NCI-H226 (cell line): Measurements from ENCODE around the gene SMPD3.

Experiments
- DNase-seq: peaks from one replicate; pipeline ENCODE4 v3.0.0-alpha.2; 2015

The SMPD3 gene

DNA sequence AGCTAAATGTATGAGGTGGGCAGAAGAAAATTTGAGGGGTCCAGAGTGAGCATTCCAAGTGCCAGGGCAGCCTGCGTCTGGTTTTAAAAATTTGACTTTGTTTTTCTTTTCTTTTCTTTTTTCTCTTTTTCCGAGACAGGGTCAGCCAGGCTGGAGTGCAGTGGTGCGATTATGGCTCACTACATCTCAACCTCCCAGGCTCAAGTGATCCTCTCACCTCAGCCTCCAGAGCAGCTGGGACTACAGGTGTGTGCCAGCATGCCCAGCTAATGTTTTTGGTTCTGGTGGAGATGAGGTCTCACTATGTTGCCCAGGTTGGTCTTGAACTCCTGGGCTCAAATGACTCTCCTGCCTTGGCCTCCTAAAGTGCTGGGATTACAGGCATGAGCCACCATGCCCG is 15.6 kb downstream of the SMPD3 start:
- DNase-seq: no peak

DNA sequence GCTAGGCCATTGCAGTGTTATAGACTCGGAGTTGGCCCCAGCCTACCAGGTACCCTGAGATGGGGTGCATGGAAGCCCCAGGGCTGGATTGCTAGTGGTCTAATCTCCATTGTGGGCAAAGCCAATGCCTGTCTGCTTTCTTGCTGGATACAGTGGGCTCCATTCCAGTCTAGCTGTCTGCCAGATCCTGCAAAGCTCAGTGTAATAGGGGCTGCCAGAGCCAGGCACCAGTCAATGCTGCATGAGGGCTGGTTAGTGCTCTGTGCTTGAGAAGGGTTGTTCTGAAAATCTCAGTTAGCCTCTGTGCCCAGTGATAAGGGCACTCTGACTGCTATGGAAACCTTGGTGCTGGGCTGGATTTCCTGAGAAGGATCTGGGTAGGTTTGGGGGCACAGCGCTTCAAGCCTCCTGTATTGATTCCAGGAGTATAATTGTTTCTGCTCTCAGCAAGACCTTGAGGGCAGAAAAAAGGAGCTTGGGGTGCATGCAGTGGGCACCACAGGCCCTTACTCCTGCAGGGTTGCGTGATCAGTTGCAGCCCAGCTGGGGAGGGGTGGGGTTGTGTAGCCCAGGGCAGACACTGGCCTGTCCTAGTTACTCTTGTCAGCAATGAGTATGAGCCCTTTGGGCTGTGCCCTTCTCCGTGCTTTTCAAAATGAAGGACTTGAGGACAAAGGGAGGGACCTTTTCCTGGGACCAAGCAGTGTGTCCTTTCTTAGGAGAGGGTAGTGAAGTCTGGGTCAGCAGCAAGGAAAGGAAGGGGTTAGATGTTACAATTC is 19.0 kb downstream of the SMPD3 start:
- DNase-seq: no peak

DNA sequence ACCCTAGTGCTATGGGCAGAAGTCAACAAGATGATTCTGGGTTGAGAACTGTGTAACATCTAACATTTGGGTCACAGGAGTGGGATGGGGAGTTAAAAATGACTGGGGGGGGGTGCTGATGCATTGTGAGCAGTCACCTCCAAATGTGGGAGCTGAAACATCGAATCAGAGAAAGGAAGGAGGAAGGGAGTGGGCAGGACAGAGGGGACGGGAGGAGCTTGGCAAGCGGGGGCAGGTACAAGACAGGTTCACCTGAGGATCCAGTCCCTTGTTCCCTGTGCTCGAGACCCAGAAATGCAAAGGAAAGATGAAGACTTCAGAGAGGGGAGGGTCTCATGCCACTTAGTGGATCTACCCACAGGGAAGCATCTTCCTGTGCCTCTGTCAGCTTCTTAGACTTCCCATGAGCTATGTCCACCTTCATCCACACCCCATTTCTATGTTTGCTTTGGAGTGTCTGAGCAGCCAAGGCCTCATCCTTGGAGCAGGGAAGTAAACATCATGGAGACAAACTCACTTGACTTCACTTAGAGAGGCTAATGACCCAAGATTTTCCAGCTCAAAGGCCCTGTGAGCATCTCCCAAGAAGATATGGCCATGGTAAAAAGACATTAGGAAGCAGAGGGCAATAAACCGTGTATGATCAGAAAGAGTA is 20.5 kb downstream of the SMPD3 start:
- DNase-seq: no peak

DNA sequence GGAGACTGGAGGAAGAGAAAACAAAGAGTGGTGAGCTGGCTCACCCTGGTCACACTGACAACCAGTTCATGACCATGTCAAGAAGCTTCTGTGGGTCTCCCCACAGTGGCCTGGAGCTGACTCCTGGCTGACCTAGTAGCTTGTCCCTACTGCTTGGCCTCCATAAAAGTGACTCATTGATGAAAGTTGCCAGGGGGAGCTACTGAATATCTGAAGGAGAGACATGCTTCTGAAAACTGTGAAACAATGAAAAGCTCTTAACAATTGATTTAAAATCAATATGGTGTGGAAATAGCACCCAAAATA is 22.0 kb downstream of the SMPD3 start:
- no peak for DNase-seq

DNA sequence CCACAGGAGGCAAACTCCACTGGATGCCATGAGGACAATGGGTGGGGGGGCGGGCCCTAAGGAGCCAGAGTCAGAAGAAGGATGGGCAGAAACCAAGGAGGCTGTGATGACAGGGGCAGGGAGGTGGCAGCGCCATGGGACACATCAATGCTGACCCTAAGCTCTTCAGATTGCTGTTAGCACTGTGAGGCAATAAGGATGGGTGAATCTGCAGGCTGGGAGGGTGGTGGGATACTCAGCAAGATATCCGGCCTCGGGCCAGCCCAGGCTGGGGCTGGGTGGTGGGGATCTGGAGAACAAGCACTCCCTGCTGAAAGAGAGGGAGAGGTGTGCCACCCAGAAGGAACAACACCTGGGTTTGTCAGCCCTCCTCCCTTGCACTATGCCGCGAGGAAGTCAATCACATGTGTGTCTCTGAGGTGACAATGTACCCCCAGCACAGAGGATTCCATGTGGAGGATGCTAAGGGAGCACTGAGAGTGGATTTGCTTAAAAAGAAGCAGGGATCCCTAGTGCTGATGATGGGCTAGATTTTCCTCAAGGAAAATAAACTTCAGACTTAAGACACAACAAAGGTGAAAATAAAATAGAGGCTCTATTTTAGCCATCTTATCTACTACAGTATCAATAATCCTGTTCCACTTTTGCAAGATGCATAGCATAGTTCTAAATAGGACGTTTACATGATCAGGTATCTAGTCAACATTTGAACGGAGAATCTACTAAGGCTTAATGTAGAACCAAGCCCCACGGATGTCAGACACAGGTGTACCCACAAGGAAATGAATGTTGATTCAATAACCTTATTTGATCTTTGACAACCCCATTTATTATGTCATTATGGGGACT is 22.6 kb downstream of the SMPD3 start:
- no peak for DNase-seq

DNA sequence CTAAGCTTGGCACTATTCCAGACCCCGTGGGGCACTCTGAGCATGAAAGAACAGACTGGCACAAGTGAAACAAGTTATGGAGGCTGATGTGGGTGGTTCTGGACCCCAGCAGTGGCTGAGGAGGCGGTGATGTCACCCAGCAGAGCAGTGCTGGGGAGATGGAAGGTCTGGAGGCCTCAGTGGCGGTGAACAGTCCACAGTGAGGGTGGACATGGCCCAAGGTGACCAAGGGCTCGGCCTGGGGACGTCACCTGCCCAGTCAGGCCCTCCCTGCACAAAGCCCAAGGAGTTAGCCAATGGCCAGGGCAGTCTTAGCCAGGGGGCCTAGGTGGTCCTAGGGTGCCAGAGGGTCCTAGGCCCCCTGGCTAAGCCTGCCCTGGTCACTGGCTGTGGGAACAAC is 24.5 kb downstream of the SMPD3 start:
- no peak for DNase-seq

DNA sequence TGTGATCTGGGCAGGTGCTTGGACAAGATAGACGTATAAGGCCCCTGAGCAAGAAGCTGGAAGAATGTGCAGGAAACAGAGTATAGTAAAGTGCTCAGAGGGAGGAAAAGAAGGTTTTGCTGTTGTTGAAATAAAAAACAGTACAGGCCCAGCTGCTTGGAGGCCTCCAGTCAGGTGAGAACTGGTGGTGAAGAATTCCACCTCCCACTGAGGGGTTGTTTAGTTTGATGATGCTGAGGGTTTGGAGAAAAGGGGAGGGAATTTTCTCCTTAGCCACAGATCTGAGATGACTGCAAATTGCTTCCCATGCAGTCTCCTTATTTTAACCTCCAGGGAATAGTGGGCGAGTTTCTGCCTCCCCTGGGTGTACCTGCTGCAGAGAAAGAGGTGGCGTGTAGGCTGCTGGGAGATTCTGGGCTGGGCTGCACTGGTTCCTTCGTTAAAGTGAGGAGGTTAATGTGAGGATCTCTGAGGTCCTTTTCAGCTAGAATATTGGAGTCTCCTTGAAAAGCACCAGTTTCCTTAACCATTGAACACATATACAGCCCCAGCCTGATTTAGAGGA is 25.8 kb downstream of the SMPD3 start:
- no peak for DNase-seq

DNA sequence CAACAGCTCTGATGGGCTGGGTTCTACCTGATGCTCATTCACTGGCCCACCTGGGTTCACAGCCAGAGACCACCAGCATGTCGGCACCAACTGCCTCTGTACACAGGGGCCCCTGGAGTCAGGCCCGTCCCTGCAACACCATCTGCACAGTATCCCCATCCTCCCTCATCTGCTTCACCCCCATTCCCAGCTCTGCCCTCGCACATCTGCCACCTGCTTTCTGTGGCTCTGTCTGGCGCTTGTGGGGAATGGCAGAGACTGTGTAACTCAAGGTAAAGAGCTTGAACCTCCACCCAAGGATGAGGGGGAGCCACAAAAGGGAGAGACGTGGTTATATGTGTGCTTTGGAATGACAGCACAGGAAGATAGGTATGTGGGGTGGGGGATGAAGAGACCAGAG is 27.2 kb downstream of the SMPD3 start:
- DNase-seq: no peak

DNA sequence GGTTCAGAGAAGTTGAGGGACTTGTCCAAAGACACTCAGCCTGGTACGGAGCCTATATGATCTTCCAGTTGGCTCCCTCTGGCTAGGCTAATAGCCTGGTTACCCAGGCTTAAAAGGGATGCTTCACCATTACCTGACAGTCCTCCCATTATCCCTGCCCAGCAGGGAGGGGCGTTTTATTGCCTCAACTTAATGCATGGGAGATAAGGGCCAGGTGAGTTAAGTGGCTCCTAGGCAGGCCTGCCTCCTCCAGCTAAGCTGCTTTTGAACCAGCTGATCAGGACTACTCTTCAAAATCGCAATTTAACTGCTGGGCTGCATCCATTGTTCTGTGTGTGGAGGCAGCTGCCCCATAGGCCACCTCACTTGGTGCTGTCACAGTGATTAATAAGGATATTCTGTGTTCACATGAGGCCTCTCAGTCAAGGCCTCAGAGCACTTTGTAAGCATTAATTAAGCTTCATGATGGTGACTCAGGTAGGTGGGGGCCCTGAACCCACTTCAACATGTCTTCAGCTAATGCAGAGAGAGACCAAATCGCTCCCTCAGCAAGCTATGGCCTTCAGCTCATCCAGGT is 27.9 kb downstream of the SMPD3 start:
- DNase-seq: no peak

DNA sequence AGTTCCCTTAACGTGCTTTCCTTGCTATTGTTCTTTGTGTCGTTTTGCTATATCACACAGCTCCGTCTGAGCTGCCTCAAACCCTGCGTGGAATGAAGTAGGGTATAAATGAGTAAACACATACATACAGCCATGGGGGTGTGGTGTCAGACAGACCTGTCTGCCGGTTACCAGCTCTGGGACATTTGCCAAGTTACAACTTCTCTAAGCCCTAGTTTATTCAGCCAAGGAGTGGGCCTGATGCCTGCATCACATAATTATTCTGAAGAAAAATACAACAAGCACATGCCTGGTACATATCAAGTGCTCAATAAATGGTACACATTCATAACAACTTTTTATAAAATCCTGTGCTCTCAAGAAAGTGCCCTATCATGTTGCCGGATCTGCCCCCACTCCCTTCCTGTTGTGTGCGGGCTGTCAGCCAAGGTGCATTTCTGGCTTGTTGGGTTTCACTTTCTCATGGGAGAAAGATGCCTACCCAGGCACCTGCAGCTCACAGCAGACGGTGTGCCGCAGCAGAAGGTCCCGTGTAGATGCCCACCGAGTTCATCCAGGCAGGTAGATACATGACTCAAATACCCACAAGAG is 30.5 kb downstream of the SMPD3 start:
- peak; percentile 63 for DNase-seq

DNA sequence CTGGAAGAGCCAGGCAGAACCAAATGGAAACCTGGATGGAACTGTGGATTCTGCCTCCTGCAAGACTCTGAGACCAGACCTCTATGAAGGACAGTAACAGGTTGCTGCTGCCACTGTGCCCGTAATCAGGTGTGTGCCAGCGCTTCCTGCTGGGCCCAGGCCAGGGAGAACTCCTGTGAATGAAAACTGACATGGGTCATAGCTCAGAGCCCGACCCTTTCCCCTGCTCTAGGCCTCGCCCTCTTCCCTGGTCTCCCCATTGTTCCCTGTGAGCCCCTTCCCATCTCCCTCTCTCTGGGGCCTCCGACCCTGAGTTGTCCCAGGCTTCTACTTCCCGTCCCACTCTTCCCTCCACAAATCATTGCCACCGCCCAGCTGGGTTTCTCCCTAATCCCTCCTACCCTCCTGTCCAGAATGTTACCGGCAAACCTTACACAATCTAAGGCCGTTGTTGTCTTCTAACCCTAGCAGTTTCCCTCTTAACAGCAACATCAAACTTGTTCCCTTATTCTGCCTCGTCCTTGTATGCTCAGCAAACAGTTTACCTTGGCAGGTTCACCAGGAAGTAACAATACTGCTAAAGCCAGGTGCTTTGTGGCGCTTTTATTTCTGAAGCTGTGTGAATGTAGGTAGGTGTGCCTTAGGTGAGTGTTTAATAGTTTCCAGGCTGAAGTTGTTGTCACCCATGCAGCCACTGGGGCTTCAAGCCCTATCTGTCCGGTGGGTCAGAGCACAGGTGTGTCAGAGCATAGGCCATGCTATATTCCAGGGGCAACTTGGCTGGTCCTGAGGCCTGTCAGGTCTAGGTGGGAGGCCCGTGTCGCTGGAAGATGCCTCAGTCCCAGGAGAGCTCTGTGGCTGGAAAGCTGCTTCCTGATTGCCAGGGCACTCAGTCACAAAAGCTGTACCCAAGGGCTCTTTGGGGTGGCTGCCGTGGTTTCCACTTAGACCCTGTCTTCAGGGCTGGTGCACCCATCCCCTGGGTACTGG is 32.0 kb downstream of the SMPD3 start:
- no peak for DNase-seq

DNA sequence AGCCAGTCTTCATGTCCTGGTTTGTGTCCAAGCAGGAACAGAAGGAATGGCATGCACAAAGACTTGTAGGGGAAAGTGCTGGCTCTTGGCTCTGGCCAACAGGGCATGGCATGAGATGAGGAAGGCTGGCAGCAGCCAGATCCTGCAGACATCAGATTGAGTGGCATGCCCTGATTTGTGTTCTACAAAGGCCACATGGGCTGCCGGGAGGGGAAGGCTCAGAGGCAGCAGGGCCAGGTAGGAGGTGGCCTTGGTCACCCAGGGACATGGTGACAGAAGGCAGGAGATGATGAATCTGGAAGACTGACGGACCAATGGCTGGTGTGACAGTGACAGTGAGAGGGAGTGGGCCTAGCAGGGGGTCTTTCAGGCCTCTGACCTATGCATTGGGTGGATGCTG is 33.7 kb downstream of the SMPD3 start:
- no peak for DNase-seq

DNA sequence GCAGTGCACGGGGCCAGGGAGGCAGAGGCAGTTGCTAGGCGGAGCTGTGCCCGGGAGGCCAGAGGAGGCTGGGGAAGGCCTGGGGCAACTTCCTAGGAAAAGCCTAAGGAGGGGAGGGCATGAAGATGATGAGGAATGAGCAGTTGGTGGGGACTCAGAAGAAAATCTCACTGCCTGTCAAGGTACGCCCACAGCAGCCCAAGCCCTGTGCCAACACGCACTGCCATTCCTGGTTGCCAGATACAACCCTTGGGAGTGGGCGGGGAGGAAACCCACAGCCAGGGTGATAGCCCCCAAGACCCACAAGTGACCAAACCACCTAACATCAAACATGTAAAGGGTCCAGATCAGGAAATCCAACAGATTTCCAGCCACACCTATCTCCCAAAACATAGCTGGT is 36.2 kb downstream of the SMPD3 start:
- DNase-seq: no peak

DNA sequence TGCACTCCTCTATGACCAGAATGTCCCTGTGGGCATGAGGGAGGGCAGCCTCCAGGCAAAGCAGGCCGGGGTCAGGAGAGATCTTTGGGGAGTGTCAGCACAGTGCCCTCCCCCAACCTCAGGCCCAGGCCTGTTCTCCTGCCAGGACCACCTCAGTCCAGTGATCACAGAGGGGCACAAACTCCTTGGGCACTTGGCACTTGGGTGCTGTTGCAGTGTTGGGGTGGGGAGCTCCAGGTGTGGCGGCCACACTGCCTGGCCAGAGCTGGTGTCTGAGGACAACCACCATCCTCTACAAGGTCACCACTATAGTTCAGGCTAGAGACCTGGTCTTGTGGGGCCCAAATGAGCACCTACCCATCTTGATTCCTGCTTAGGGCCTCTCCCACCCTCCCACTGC is 37.2 kb downstream of the SMPD3 start:
- DNase-seq: no peak

DNA sequence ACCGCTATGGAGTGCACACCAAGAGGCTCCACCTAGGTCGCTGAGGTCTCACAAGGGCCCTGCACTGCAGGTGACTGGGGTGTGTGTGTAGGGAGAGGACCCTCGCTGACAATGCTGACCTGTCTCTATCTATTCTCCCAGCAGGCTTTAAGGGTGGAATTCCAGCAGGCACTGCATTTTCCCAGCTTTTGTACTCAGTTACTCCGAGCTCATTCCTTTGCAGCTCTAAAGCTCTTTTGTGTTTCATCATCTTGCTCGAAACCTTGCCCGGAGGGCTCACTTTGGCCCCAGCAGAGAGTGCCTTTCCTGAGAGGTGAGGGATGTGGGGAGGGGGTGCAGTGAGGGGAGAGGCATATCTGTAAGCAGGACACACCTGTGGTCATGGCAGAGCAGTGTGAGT is 39.3 kb downstream of the SMPD3 start:
- DNase-seq: no peak

DNA sequence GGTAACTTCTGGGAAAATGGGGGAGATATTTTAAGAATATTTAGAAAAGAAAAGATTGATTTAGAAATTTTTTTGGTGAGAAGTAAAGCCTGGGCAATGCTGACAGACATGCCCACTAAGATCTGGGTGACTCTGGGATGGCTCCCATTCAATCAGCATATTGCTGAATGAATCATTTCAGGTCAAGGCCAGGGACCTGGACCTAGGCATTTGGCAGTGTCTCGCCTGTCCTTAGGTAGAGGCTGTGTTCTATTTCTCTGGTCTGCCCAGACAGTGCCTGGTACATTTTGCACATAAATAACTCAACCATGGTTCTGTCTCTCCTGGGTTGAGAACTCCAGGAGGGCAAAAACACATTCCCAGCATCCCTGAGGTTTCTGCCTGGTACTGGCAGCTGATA is 39.9 kb downstream of the SMPD3 start:
- no peak for DNase-seq

DNA sequence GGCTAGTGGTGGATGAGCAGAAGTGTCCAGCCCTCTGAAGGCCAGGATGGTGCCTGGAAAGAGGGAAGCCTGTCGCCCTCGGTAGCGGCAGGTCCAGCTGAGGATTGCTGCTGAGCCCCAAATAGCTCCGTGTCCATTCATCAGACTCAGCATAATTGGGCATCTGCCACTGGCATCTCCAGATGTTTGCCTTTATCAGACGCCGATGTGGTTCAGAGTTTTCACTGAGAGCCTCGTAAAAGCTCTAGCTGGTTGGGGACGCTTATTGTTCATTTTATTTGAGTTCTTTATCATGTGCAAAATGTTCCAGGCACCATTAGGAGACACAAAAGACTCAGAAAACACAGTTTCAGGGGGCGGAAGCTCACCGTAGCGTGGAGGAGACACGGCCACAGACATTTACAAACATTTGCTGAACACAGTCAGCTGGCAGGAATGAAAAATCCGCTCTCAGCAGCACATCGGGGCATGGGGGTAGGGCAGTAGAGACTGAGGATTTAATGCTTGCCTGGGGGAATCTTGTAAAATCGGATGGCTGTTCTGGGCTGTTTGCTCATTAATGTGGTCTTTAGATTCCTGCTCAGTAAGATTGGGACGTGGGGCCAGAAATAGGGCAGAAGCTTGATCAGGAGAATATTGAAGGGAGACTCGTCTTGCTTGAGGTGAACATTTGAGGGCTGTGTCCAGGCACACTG is 41.7 kb downstream of the SMPD3 start:
- no peak for DNase-seq

DNA sequence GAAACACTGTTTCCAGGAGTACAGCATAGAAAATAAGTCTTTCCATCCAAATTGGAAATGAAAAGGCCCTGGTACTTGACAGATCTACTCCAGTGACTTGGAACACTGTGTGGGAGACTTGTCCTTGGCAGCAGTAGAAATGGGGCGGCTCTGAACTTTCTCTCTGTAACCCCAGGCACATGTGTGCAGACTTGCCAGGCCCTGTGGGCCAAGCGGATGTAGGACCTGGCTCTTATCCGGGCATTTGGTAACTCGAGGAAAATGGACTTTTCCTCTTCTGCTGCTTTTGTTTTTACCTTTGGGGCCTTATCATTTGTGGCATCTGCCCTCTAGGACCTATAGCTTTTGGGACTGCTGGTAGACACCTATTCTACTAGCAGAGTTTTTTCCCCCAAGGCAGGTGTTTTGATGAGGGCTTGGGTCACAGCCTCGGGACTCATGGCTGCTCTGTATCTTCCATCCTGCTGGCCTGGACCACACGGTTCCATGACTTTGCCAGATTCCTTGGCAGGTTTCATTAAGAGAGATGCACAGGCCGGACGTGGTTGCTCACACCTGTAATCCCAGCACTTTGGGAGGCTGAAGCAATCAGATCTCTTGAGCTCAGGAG is 43.5 kb downstream of the SMPD3 start:
- DNase-seq: no peak

DNA sequence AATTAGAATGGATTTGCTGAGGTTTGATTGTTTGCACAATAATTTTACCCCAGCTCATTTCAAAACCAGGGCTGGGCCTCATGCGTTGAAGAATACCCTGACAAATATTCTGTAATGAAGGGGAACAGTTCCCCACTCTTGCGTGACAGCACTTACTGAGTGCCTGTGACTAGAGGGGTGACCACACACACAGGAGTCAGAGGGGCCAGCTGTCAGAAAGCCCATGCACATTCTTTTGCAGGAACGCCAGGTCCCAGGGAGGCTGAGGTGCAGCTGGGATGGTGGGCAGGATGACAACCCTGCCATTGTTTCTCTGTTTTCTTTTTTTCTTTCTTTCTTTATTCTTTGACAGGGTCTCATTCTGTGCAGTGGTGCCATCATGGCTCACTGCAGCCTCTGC is 44.6 kb downstream of the SMPD3 start:
- no peak for DNase-seq

DNA sequence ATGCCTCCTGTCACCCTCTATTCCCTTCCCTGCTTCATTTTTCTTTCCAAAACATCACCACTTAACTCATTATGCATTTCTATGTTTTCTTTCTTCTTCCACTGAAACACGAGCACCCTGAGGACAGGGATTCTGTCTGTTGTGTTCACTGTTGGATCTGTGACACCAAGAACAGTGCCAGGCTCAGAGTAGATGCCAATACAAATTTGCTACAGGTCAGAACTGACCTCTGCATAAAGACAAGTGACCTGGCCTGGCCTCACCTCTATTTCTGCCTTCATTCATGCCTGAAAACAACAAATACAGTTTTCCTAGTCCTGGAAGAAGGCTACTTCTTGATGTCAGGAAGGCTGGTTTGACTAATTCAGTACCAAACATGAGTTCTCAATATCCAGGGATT is 45.1 kb downstream of the SMPD3 start:
- DNase-seq: no peak

DNA sequence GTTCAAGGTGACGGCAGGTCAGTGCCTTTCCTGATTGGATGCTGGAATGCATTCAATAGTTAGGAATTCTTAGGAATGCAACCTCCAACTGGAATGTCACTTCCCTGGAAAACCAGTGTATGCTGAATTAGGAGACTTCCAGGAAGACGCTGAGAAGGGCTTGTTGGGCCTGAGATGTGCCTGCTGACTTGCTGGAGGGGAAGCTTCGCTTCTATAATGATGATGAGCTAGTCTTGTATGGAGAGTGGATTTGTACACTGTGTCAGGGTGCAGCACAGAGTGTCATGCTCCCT is 45.6 kb downstream of the SMPD3 start:
- no peak for DNase-seq
